Retinal pigment epithelial cell (primary cell): Measurements from ENCODE around the gene AIPL1.

Experiments
- DNase-seq: peaks from one replicate; pipeline ENCODE4 v3.0.0-alpha.2; 2010; ENCODE audit warnings: low read depth
- H3K4me3 ChIP-seq: 2 replicates; pipeline ENCODE4 v1.5.1; 2011; ENCODE audit warnings: mild to moderate bottlenecking, low read length, control low read depth, moderate library complexity
- CTCF ChIP-seq: conservative IDR thresholded peaks from 2 replicates; pipeline ENCODE4 v1.5.1; 2011; ENCODE audit warnings: low read depth, low read length, control low read depth, inconsistent platforms

Gene AIPL1

GRCh38 chr17:6472517-6472916 is 37.6 kb upstream of the AIPL1 start:
- DNase-seq, result no peak
- no peak overlapping the region for H3K4me3 ChIP-seq
- no peak for TF ChIP-seq CTCF

GRCh38 chr17:6471531-6472465 is 36.9 kb upstream of the AIPL1 start:
- no peak for DNase-seq
- no peak overlapping the region for H3K4me3 ChIP-seq
- TF ChIP-seq CTCF, result peak; percentile 40

GRCh38 chr17:6470751-6471521 is 36.0 kb upstream of the AIPL1 start:
- H3K4me3 ChIP-seq, result no peak overlapping the region
- no peak for DNase-seq
- TF ChIP-seq CTCF, result no peak

GRCh38 chr17:6470146-6470718 is 35.3 kb upstream of the AIPL1 start:
- no peak for DNase-seq
- no peak for TF ChIP-seq CTCF
- H3K4me3 ChIP-seq, result no peak overlapping the region

- DNase-seq, result no peak
- no peak for TF ChIP-seq CTCF
Measured at GRCh38 chr17:6468051-6468790, 33.3 kb upstream of the AIPL1 start.

GRCh38 chr17:6467567-6467966 is 32.6 kb upstream of the AIPL1 start:
- no peak for TF ChIP-seq CTCF
- DNase-seq, result no peak
- H3K4me3 ChIP-seq, result no peak overlapping the region

More at GRCh38 chr17:6468051-6468790, 33.3 kb upstream of the AIPL1 start:
- H3K4me3 ChIP-seq, result no peak overlapping the region
